SK-N-SH (cell line): Measurements from ENCODE around the gene SNRK. TPM values are rescaled to one million over a fixed set of nuclear protein-coding genes. Genes with fewer than 3 reads are reported as not detected.

Experiments
- CTCF ChIA-PET: fragments of 300-600, 350-600 bp; formaldehyde crosslinking; extraction: SDS; loops from one replicate; lab custom pipeline; 2021; lab: Yijun Ruan, JAX
- POLR2A ChIA-PET: fragments of 350-600 bp; sonication (Branson Sonifier 250); formaldehyde crosslinking; extraction: SDS; loops from one replicate; lab custom pipeline; 2020; ENCODE audit warnings: antibody characterized with exemption, inconsistent platforms; lab: Yijun Ruan, JAX
- DNase-seq: peaks from one replicate; pipeline ENCODE4 v3.0.0; 2012
- H2AFZ ChIP-seq: fragments of 200-600 bp; sonication (generic); 2 replicates; pipeline ENCODE4 v1.8.1; 2016; ENCODE audit warnings: antibody characterized with exemption, mild to moderate bottlenecking, low read depth
- H3F3A ChIP-seq: fragments of 200-600 bp; sonication (generic); replicated peaks from 2 replicates; pipeline ENCODE3; 2016; ENCODE audit warnings: antibody characterized with exemption, mild to moderate bottlenecking; ENCODE audit not compliant: insufficient read depth
- H3K27ac ChIP-seq, 2 experiments: fragments of 200-500 bp in 1 of 2; fragments of 200-600 bp in 1 of 2; sonication (Bioruptor generic) in 1 of 2; sonication (generic), shearing (Covaris generic) in 1 of 2; 2 replicates each; pipeline versions ENCODE4 v1.5.1 to v1.6.1; 2014 to 2016; ENCODE audit warnings: low read depth in 2 of 2, inconsistent platforms in 1 of 2, low read length in 1 of 2, mild to moderate bottlenecking in 1 of 2, mixed read lengths in 1 of 2
- H3K27me3 ChIP-seq: fragments of 200-600 bp; sonication (generic), shearing (Covaris generic); 2 replicates; pipeline ENCODE4 v1.6.1; 2016; ENCODE audit warnings: mixed run types; ENCODE audit not compliant: insufficient read depth
- H3K36me3 ChIP-seq, 2 experiments: fragments of 200-500 bp in 1 of 2; fragments of 200-600 bp in 1 of 2; sonication (Bioruptor generic) in 1 of 2; sonication (generic) in 1 of 2; replicated peaks in 1 of 2; 2 replicates each; pipeline versions ENCODE3 to v1.5.1; 2014 to 2016; ENCODE audit warnings: low read length in 1 of 2, mild to moderate bottlenecking in 1 of 2; ENCODE audit not compliant: insufficient read depth in 2 of 2, control insufficient read depth in 1 of 2
- H3K4me1 ChIP-seq, 2 experiments: fragments of 200-500 bp in 1 of 2; fragments of 200-600 bp in 1 of 2; sonication (Bioruptor generic) in 1 of 2; sonication (generic), shearing (Covaris generic) in 1 of 2; 2 replicates each; pipeline versions ENCODE4 v1.5.1 to v1.6.1; 2014 to 2016; ENCODE audit warnings: low read depth in 1 of 2, low read length in 1 of 2, mixed run types in 1 of 2; ENCODE audit not compliant: insufficient read depth in 2 of 2, control insufficient read depth in 1 of 2
- H3K4me2 ChIP-seq: fragments of 200-600 bp; sonication (generic), shearing (Covaris generic); 2 replicates; pipeline ENCODE4 v1.6.1; 2017; ENCODE audit warnings: mixed run types
- H3K4me3 ChIP-seq, 2 experiments: fragments of 200-500 bp in 1 of 2; fragments of 200-600 bp in 1 of 2; sonication (Bioruptor generic) in 1 of 2; sonication (generic), shearing (Covaris generic) in 1 of 2; 2 replicates each; pipeline versions ENCODE4 v1.5.1 to v1.8.1; 2014 to 2016; ENCODE audit warnings: low read depth in 2 of 2, inconsistent platforms in 1 of 2, low read length in 1 of 2, mild to moderate bottlenecking in 1 of 2, mixed read lengths in 1 of 2, moderate library complexity in 1 of 2
- H3K79me2 ChIP-seq: fragments of 200-600 bp; sonication (generic); 2 replicates; pipeline ENCODE4 v1.8.1; 2017; ENCODE audit warnings: mild to moderate bottlenecking; ENCODE audit not compliant: insufficient read depth
- H3K9ac ChIP-seq: fragments of 200-600 bp; sonication (generic); 2 replicates; pipeline ENCODE4 v1.6.1; 2017; ENCODE audit warnings: mixed run types
- H3K9me2 ChIP-seq: fragments of 200-600 bp; sonication (generic); 2 replicates; pipeline ENCODE4 v1.6.1; 2017; ENCODE audit warnings: mixed run types
- H3K9me3 ChIP-seq: fragments of 200-600 bp; sonication (generic); 2 replicates; pipeline ENCODE4 v1.6.1; 2017; ENCODE audit warnings: mixed run types, mild to moderate bottlenecking, moderate library complexity
- H4K20me1 ChIP-seq: fragments of 200-600 bp; sonication (generic); 2 replicates; pipeline ENCODE4 v1.6.1; 2017; ENCODE audit warnings: mild to moderate bottlenecking, mixed run types; ENCODE audit not compliant: insufficient read depth
- EP300 ChIP-seq, 2 experiments: IDR thresholded peaks; 2 replicates each; pipeline versions ENCODE4 v1.4.0 to v1.6.1; 2012; ENCODE audit warnings: borderline replicate concordance in 1 of 2, low read depth in 1 of 2, low read length in 1 of 2
- EZH2phosphoT487 ChIP-seq: fragments of 200-600 bp; sonication (generic); IDR thresholded peaks from 2 replicates; pipeline ENCODE4 v1.6.1; 2017; ENCODE audit warnings: low read depth, mixed run types, mild to moderate bottlenecking, antibody characterized with exemption, moderate library complexity, borderline replicate concordance
- FOSL2 ChIP-seq: IDR thresholded peaks from 2 replicates; pipeline ENCODE4 v1.4.0; 2012; ENCODE audit warnings: low read depth, mild to moderate bottlenecking, moderate library complexity, borderline replicate concordance
- GABPA ChIP-seq: IDR thresholded peaks from 2 replicates; pipeline ENCODE4 v1.4.0; 2012; ENCODE audit warnings: low read depth, mild to moderate bottlenecking
- GATA2 ChIP-seq: sonication (generic); formaldehyde crosslinking; IDR thresholded peaks from 2 replicates; pipeline ENCODE4 v1.5.0; 2020; ENCODE audit warnings: mild to moderate bottlenecking, missing genetic modification reagents
- JUND ChIP-seq: IDR thresholded peaks from 2 replicates; pipeline ENCODE4 v1.4.0; 2012
- MEF2A ChIP-seq: IDR thresholded peaks from 2 replicates; pipeline ENCODE4 v1.4.0; 2012; ENCODE audit warnings: low read depth, borderline replicate concordance
- NFIC ChIP-seq: IDR thresholded peaks from 2 replicates; pipeline ENCODE4 v1.4.0; 2012; ENCODE audit warnings: borderline replicate concordance
- RAD21 ChIP-seq: IDR thresholded peaks from 2 replicates; pipeline ENCODE4 v1.6.1; 2012; ENCODE audit warnings: mild to moderate bottlenecking, low read length
- RCOR1 ChIP-seq: fragments of 150-350 bp; IDR thresholded peaks from 2 replicates; pipeline ENCODE4 v1.6.1; 2017; ENCODE audit warnings: antibody characterized with exemption, low read length
- SIN3A ChIP-seq: IDR thresholded peaks from 2 replicates; pipeline ENCODE4 v1.6.1; 2012; ENCODE audit warnings: low read depth, mild to moderate bottlenecking, low read length, moderate library complexity, borderline replicate concordance
- TAF1 ChIP-seq: IDR thresholded peaks from 2 replicates; pipeline ENCODE4 v1.6.1; 2012; ENCODE audit warnings: low read depth, mild to moderate bottlenecking, low read length, moderate library complexity, borderline replicate concordance
- TCF12 ChIP-seq: IDR thresholded peaks from 2 replicates; pipeline ENCODE4 v1.4.0; 2012
- YY1 ChIP-seq: IDR thresholded peaks from 2 replicates; pipeline ENCODE4 v1.4.0; 2012; ENCODE audit warnings: low read depth, mild to moderate bottlenecking
- whole genome bisulfite sequencing: methylation state at CpG from one replicate; pipeline ENCODE4 v1.1.6; 2017; ENCODE audit warnings: low lambda C conversion rate; 5-methylcytosine and 5-hydroxymethylcytosine counted together
- polyA plus RNA-seq, 3 experiments: library from polyadenylated mRNA; depleted of rRNA; stranded (reverse); fragments of >200 nt; gene quantifications; 2 replicates each; pipeline ENCODE4 v1.2.3, GENCODE V29; 2012
- TF ChIP-seq, protein P1 (sequence below): fragments of 150-350 bp; IDR thresholded peaks from 2 replicates; pipeline ENCODE4 v1.6.1; 2016; ENCODE audit warnings: mild to moderate bottlenecking, low read depth, low read length
- TF ChIP-seq, protein P2 (sequence below): IDR thresholded peaks from 2 replicates; pipeline ENCODE4 v1.4.0; 2012; ENCODE audit warnings: low read depth, borderline replicate concordance
- TF ChIP-seq, protein P3 (sequence below): fragments of 200-600 bp; sonication (generic); IDR thresholded peaks from 2 replicates; pipeline ENCODE4 v1.6.1; 2017; ENCODE audit warnings: antibody characterized with exemption, mild to moderate bottlenecking, moderate library complexity
- TF ChIP-seq, protein P4 (sequence below): IDR thresholded peaks from 2 replicates; pipeline ENCODE4 v1.4.0; 2012; ENCODE audit warnings: low read depth, borderline replicate concordance

SNRK gene
- polyA plus RNA-seq, 1 of the 3 experiments (the other 2 are of a cell fraction), result 3.6 TPM

DNA sequence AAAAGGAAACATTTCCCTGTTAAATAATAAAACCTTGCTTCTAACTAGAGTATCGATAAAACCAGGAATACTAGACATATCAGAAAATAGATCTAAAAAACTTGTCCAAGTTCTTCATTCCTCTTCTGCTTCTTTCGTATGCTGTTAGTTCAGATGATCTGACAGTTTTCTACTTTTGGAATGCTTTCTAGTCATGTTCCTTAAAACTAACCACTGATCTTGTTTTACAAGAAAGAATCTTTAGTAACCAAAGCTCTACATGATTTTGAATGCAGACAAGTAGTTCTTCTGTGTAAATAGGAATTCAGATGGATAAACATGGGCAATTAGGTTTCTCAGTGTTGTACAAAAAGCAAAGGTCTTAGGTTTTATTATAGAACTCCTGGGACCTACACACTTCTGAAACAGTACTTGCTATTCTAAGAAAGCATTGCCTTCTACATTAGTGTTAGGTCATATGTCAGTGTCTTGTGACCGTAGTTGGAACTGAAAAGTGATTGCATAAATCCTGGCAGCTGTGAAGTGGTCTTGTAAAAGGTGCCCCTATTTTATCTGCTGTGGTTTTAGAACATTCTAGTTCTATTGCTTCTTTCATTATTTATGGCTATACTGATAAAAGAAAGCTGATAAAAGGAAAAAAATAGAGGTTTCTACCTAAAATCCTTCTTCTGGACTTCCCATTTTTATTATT, 40.7 kb downstream of the SNRK start:
- Histone ChIP-seq H3K27me3 (no peaks in the 10 kb centered on the region), H2AFZ (no peak overlapping the region), H3K4me3 (no peak overlapping the region), H3K9me3 (no peaks in the 10 kb centered on the region), H3K9me2 (no peaks in the 10 kb centered on the region), H3F3A (no peaks in the 10 kb centered on the region), H3K27ac (no peak overlapping the region; a peak in 1 of 4 replicates), H3K4me1 (no peaks in the 10 kb centered on the region; a peak in 2 of 4 replicates), H3K79me2 (peaks cover 32% of the 10 kb centered on the region), H3K36me3 (no peaks in the 10 kb centered on the region), H3K9ac (no peak overlapping the region), H3K4me2 (no peak overlapping the region), H4K20me1 (no peaks in the 10 kb centered on the region)
- CTCF ChIA-PET, result interaction anchor here (0.9 to 1.6 kb wide), 5 partner anchors 10 to 365 kb away, joined by 3 to 4 read pairs (median 3); no protein-coding TSS in a partner anchor
- POLR2A ChIA-PET, result no interaction called here
- TF ChIP-seq TAF1 (no peak), RCOR1 (no peak), YY1 (no peak), MEF2A (no peak), NFIC (no peak), TCF12 (no peak), EP300 (IDR thresholded peaks at IDR 0.05; ENCODE audit: borderline replicate concordance in 1 of 2, low read depth in 1 of 2, low read length in 1 of 2) (no peak), FOSL2 (no peak), JUND (no peak), GABPA (no peak), EZH2phosphoT487 (no peak), RAD21 (no peak), GATA2 (CRISPR knock-in tag) (no peak), SIN3A (no peak)
- TF ChIP-seq, protein P1, sequence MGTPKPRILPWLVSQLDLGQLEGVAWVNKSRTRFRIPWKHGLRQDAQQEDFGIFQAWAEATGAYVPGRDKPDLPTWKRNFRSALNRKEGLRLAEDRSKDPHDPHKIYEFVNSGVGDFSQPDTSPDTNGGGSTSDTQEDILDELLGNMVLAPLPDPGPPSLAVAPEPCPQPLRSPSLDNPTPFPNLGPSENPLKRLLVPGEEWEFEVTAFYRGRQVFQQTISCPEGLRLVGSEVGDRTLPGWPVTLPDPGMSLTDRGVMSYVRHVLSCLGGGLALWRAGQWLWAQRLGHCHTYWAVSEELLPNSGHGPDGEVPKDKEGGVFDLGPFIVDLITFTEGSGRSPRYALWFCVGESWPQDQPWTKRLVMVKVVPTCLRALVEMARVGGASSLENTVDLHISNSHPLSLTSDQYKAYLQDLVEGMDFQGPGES, result no peak
- TF ChIP-seq, protein P2, sequence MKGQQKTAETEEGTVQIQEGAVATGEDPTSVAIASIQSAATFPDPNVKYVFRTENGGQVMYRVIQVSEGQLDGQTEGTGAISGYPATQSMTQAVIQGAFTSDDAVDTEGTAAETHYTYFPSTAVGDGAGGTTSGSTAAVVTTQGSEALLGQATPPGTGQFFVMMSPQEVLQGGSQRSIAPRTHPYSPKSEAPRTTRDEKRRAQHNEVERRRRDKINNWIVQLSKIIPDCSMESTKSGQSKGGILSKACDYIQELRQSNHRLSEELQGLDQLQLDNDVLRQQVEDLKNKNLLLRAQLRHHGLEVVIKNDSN, result no peak
- TF ChIP-seq, protein P3, sequence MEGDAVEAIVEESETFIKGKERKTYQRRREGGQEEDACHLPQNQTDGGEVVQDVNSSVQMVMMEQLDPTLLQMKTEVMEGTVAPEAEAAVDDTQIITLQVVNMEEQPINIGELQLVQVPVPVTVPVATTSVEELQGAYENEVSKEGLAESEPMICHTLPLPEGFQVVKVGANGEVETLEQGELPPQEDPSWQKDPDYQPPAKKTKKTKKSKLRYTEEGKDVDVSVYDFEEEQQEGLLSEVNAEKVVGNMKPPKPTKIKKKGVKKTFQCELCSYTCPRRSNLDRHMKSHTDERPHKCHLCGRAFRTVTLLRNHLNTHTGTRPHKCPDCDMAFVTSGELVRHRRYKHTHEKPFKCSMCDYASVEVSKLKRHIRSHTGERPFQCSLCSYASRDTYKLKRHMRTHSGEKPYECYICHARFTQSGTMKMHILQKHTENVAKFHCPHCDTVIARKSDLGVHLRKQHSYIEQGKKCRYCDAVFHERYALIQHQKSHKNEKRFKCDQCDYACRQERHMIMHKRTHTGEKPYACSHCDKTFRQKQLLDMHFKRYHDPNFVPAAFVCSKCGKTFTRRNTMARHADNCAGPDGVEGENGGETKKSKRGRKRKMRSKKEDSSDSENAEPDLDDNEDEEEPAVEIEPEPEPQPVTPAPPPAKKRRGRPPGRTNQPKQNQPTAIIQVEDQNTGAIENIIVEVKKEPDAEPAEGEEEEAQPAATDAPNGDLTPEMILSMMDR, result no peak
- TF ChIP-seq, protein P4, sequence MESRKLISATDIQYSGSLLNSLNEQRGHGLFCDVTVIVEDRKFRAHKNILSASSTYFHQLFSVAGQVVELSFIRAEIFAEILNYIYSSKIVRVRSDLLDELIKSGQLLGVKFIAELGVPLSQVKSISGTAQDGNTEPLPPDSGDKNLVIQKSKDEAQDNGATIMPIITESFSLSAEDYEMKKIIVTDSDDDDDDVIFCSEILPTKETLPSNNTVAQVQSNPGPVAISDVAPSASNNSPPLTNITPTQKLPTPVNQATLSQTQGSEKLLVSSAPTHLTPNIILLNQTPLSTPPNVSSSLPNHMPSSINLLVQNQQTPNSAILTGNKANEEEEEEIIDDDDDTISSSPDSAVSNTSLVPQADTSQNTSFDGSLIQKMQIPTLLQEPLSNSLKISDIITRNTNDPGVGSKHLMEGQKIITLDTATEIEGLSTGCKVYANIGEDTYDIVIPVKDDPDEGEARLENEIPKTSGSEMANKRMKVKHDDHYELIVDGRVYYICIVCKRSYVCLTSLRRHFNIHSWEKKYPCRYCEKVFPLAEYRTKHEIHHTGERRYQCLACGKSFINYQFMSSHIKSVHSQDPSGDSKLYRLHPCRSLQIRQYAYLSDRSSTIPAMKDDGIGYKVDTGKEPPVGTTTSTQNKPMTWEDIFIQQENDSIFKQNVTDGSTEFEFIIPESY, result no peak
- 85% methylated on average over 3 of the region's 3 CpGs for WGBS
- no peak for DNase-seq
